ENCODE measurements around the gene ZBTB40. TPM values are rescaled to one million over a fixed set of nuclear protein-coding genes. Genes with fewer than 3 reads are reported as not detected.

The ZBTB40 gene
- total and polyA plus RNA-seq, 4 donors: 2.1 to 11.2 (median 4.6) TPM

- no peak for DNase-seq (ENCODE audit: low spot score)
- Histone ChIP-seq H3K9ac (ENCODE audit: low read depth in 1 of 2, low read length in 2 of 2) (no peak overlapping the region), H3K36me3 (ENCODE audit: control insufficient read depth in 4 of 4, insufficient read depth in 3 of 4, low read depth in 1 of 4, low read length in 3 of 4) (no peaks in the 10 kb centered on the region), H3K4me1 (ENCODE audit: control insufficient read depth in 4 of 4, insufficient read depth in 4 of 4, low read length in 3 of 4) (no peaks in the 10 kb centered on the region), H3K27me3 (ENCODE audit: control insufficient read depth in 4 of 4, insufficient read depth in 4 of 4, low read length in 3 of 4) (no peaks in the 10 kb centered on the region), H3K4me3 (ENCODE audit: low read depth in 1 of 3, low read length in 3 of 3) (no peak overlapping the region), H3K9me3 (ENCODE audit: control insufficient read depth in 4 of 4, low read length in 3 of 4) (peaks cover 0 to 11% (median 3%) of the 10 kb centered on the region in 4 donors), H3K27ac (ENCODE audit: low read depth in 1 of 2, low read length in 2 of 2) (no peak overlapping the region)
- TF ChIP-seq, protein P1, sequence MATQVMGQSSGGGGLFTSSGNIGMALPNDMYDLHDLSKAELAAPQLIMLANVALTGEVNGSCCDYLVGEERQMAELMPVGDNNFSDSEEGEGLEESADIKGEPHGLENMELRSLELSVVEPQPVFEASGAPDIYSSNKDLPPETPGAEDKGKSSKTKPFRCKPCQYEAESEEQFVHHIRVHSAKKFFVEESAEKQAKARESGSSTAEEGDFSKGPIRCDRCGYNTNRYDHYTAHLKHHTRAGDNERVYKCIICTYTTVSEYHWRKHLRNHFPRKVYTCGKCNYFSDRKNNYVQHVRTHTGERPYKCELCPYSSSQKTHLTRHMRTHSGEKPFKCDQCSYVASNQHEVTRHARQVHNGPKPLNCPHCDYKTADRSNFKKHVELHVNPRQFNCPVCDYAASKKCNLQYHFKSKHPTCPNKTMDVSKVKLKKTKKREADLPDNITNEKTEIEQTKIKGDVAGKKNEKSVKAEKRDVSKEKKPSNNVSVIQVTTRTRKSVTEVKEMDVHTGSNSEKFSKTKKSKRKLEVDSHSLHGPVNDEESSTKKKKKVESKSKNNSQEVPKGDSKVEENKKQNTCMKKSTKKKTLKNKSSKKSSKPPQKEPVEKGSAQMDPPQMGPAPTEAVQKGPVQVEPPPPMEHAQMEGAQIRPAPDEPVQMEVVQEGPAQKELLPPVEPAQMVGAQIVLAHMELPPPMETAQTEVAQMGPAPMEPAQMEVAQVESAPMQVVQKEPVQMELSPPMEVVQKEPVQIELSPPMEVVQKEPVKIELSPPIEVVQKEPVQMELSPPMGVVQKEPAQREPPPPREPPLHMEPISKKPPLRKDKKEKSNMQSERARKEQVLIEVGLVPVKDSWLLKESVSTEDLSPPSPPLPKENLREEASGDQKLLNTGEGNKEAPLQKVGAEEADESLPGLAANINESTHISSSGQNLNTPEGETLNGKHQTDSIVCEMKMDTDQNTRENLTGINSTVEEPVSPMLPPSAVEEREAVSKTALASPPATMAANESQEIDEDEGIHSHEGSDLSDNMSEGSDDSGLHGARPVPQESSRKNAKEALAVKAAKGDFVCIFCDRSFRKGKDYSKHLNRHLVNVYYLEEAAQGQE (IDR thresholded peaks at IDR 0.05): no peak
- TF ChIP-seq SP1 (IDR thresholded peaks at IDR 0.05) (no peak), MAX (IDR thresholded peaks at IDR 0.05) (no peak), FOXA2 (IDR thresholded peaks at IDR 0.05) (no peak), JUND (IDR thresholded peaks at IDR 0.05) (no peak), HNF4G (IDR thresholded peaks at IDR 0.05) (no peak), HNF4A (conservative IDR thresholded peaks at IDR 0.05) (no peak), CTCF (IDR thresholded peaks at IDR 0.05; ENCODE audit: low read depth, low read length, missing input control) (no peak), YY1 (IDR thresholded peaks at IDR 0.05) (no peak)
These were observed 11.1 kb upstream of the ZBTB40 start for GRCh38 chr1:22440582-22440981.

GRCh38 chr1:22442212-22442894 is 9.3 kb upstream of the ZBTB40 start:
- Histone ChIP-seq H3K9ac (ENCODE audit: low read depth in 1 of 2, low read length in 2 of 2) (no peak overlapping the region), H3K4me3 (ENCODE audit: low read depth in 1 of 3, low read length in 3 of 3) (no peak overlapping the region)
- TF ChIP-seq, protein P1 (IDR thresholded peaks at IDR 0.05): no peak
- TF ChIP-seq RAD21 (IDR thresholded peaks at IDR 0.05) (no peak), HNF4G (IDR thresholded peaks at IDR 0.05) (no peak), YY1 (IDR thresholded peaks at IDR 0.05) (no peak), SP1 (IDR thresholded peaks at IDR 0.05) (no peak), FOXA2 (IDR thresholded peaks at IDR 0.05) (no peak), ZBTB33 (IDR thresholded peaks at IDR 0.05) (no peak), HNF4A (conservative IDR thresholded peaks at IDR 0.05) (no peak), RXRA (IDR thresholded peaks at IDR 0.05) (no peak), FOXA1 (IDR thresholded peaks at IDR 0.05) (no peak), JUND (IDR thresholded peaks at IDR 0.05) (no peak), ATF3 (IDR thresholded peaks at IDR 0.05) (no peak), NR2F2 (IDR thresholded peaks at IDR 0.05) (no peak), TAF1 (conservative IDR thresholded peaks at IDR 0.05) (no peak), EGR1 (IDR thresholded peaks at IDR 0.05; ENCODE audit: low read depth in 2 of 2) (no peak), CTCF (IDR thresholded peaks at IDR 0.05; ENCODE audit: low read depth, low read length, missing input control) (no peak)

More at GRCh38 chr1:22442212-22442894, 9.3 kb upstream of the ZBTB40 start:
- DNase-seq (ENCODE audit: low spot score): no peak
- H3K9me3 ChIP-seq (ENCODE audit: control insufficient read depth in 4 of 4, low read length in 3 of 4): peaks cover 0 to 11% (median 3%) of the 10 kb centered on the region in 4 donors
- WGBS: 58% methylated on average over 5 of the region's 5 CpGs
- no peak overlapping the region for H3K27ac ChIP-seq (ENCODE audit: low read depth in 1 of 2, low read length in 2 of 2)
- H3K27me3 ChIP-seq (ENCODE audit: control insufficient read depth in 4 of 4, insufficient read depth in 4 of 4, low read length in 3 of 4): no peaks in the 10 kb centered on the region
- H3K4me1 ChIP-seq (ENCODE audit: control insufficient read depth in 4 of 4, insufficient read depth in 4 of 4, low read length in 3 of 4): no peaks in the 10 kb centered on the region
- H3K36me3 ChIP-seq (ENCODE audit: control insufficient read depth in 4 of 4, insufficient read depth in 3 of 4, low read depth in 1 of 4, low read length in 3 of 4): no peaks in the 10 kb centered on the region
